ENCODE results near the gene SND1. TPM values are rescaled to one million over a fixed set of nuclear protein-coding genes. Genes with fewer than 3 reads are reported as not detected.

Gene SND1
- total RNA-seq, 1 experiment from 2014 or later, result 147 TPM

- Histone ChIP-seq H3K36me3 (no peaks in the 10 kb centered on the region; the same call in 1 of the 2 replicates), H3K4me1 (no peaks in the 10 kb centered on the region), H3K9me3 (replicated peaks) (no peaks in the 10 kb centered on the region), H3K27ac (no peak overlapping the region), H3K4me3 (no peak overlapping the region), H3K27me3 (no peaks in the 10 kb centered on the region)
- DNase-seq, result no peak
Observed at GRCh38 chr7:127920787-127921438, 268.9 kb downstream of the SND1 start.

- Histone ChIP-seq H3K27me3 (no peaks in the 10 kb centered on the region), H3K4me3 (no peak overlapping the region), H3K27ac (no peak overlapping the region), H3K9me3 (replicated peaks) (no peaks in the 10 kb centered on the region), H3K4me1 (no peaks in the 10 kb centered on the region), H3K36me3 (no peaks in the 10 kb centered on the region; the same call in 1 of the 2 replicates)
- no peak for DNase-seq
Observed at GRCh38 chr7:127922656-127923055, 270.7 kb downstream of the SND1 start.

- DNase-seq, result no peak
- Histone ChIP-seq H3K9me3 (replicated peaks) (no peaks in the 10 kb centered on the region), H3K27me3 (no peaks in the 10 kb centered on the region), H3K27ac (no peak overlapping the region), H3K4me3 (no peak overlapping the region), H3K36me3 (no peaks in the 10 kb centered on the region; the same call in none of the 2 replicates), H3K4me1 (no peaks in the 10 kb centered on the region)
Observed at GRCh38 chr7:127924874-127925273, 272.9 kb downstream of the SND1 start.

GRCh38 chr7:127927348-127927696 lies 275.3 kb downstream of the SND1 start:
- no peak overlapping the region for H3K4me3 ChIP-seq
- H3K27me3 ChIP-seq, result no peaks in the 10 kb centered on the region
- H3K27ac ChIP-seq, result no peak overlapping the region
- peaks cover 14% of the 10 kb centered on the region for H3K36me3 ChIP-seq
- H3K9me3 ChIP-seq (replicated peaks), result no peaks in the 10 kb centered on the region
- no peaks in the 10 kb centered on the region for H3K4me1 ChIP-seq
- DNase-seq, result no peak

- H3K27me3 ChIP-seq, result no peaks in the 10 kb centered on the region
- no peak overlapping the region for H3K4me3 ChIP-seq
- no peaks in the 10 kb centered on the region for H3K9me3 ChIP-seq (replicated peaks)
- peaks cover 17% of the 10 kb centered on the region for H3K36me3 ChIP-seq
- no peak for DNase-seq
- no peaks in the 10 kb centered on the region for H3K4me1 ChIP-seq
- no peak overlapping the region for H3K27ac ChIP-seq
Observed at GRCh38 chr7:127928222-127928621, 276.2 kb downstream of the SND1 start.

- no peaks in the 10 kb centered on the region for H3K27me3 ChIP-seq
- no peak for DNase-seq
- no peak overlapping the region for H3K27ac ChIP-seq
Observed at GRCh38 chr7:127928852-127929251, 276.9 kb downstream of the SND1 start.

GRCh38 chr7:127930341-127931328 lies 278.6 kb downstream of the SND1 start:
- peaks cover 17% of the 10 kb centered on the region for H3K36me3 ChIP-seq
- no peak overlapping the region for H3K4me3 ChIP-seq
- no peaks in the 10 kb centered on the region for H3K4me1 ChIP-seq
- no peaks in the 10 kb centered on the region for H3K9me3 ChIP-seq (replicated peaks)
- H3K27ac ChIP-seq, result no peak overlapping the region
- H3K27me3 ChIP-seq, result no peaks in the 10 kb centered on the region
- no peak for DNase-seq

More at GRCh38 chr7:127928852-127929251, 276.9 kb downstream of the SND1 start:
- Histone ChIP-seq H3K4me3 (no peak overlapping the region), H3K36me3 (peaks cover 17% of the 10 kb centered on the region), H3K4me1 (no peaks in the 10 kb centered on the region), H3K9me3 (replicated peaks) (no peaks in the 10 kb centered on the region)

GRCh38 chr7:127932076-127932475 lies 280.1 kb downstream of the SND1 start:
- H3K36me3 ChIP-seq, result peaks cover 17% of the 10 kb centered on the region
- no peaks in the 10 kb centered on the region for H3K27me3 ChIP-seq
- H3K27ac ChIP-seq, result no peak overlapping the region
- no peaks in the 10 kb centered on the region for H3K9me3 ChIP-seq (replicated peaks)
- H3K4me3 ChIP-seq, result no peak overlapping the region
- no peaks in the 10 kb centered on the region for H3K4me1 ChIP-seq
- no peak for DNase-seq

- DNase-seq, result no peak
- Histone ChIP-seq H3K9me3 (replicated peaks) (no peaks in the 10 kb centered on the region), H3K27ac (no peak overlapping the region), H3K27me3 (no peaks in the 10 kb centered on the region), H3K4me3 (no peak overlapping the region), H3K4me1 (no peaks in the 10 kb centered on the region), H3K36me3 (peaks cover 17% of the 10 kb centered on the region)
Observed at GRCh38 chr7:127932496-127932895, 280.5 kb downstream of the SND1 start.

GRCh38 chr7:127933146-127933545 lies 281.2 kb downstream of the SND1 start:
- Histone ChIP-seq H3K27me3 (no peaks in the 10 kb centered on the region), H3K36me3 (peaks cover 17% of the 10 kb centered on the region), H3K27ac (no peak overlapping the region), H3K4me1 (peaks cover 6% of the 10 kb centered on the region), H3K9me3 (replicated peaks) (no peaks in the 10 kb centered on the region), H3K4me3 (no peak overlapping the region)
- no peak for DNase-seq

- no peaks in the 10 kb centered on the region for H3K9me3 ChIP-seq (replicated peaks)
- H3K27me3 ChIP-seq, result no peaks in the 10 kb centered on the region
- DNase-seq, result no peak
- H3K4me1 ChIP-seq, result peaks cover 21% of the 10 kb centered on the region
- H3K27ac ChIP-seq, result no peak overlapping the region
- peaks cover 17% of the 10 kb centered on the region for H3K36me3 ChIP-seq
- H3K4me3 ChIP-seq, result no peak overlapping the region
Observed at GRCh38 chr7:127934711-127935110, 282.7 kb downstream of the SND1 start.

GRCh38 chr7:127935847-127936376 lies 283.9 kb downstream of the SND1 start:
- Histone ChIP-seq H3K4me3 (no peak overlapping the region), H3K27ac (no peak overlapping the region), H3K36me3 (peaks cover 9% of the 10 kb centered on the region), H3K27me3 (no peaks in the 10 kb centered on the region), H3K4me1 (peaks cover 33% of the 10 kb centered on the region), H3K9me3 (replicated peaks) (no peaks in the 10 kb centered on the region)
- no peak for DNase-seq

- no peak for DNase-seq
- Histone ChIP-seq H3K9me3 (replicated peaks) (no peaks in the 10 kb centered on the region), H3K36me3 (0 out of 2 replicates have a peak, but pooled peaks cover 3% of the 10 kb centered on the region), H3K4me3 (no peak overlapping the region), H3K27me3 (no peaks in the 10 kb centered on the region), H3K4me1 (peaks cover 36% of the 10 kb centered on the region), H3K27ac (no peak overlapping the region)
Observed at GRCh38 chr7:127937066-127937680, 285.2 kb downstream of the SND1 start.

- Histone ChIP-seq H3K4me3 (no peak overlapping the region), H3K4me1 (peaks cover 39% of the 10 kb centered on the region), H3K9me3 (replicated peaks) (no peaks in the 10 kb centered on the region), H3K27ac (peak overlapping the region; percentile 49), H3K36me3 (0 out of 2 replicates have a peak, but pooled peaks cover 3% of the 10 kb centered on the region), H3K27me3 (no peaks in the 10 kb centered on the region)
- peak; percentile 44 to 59 for DNase-seq
Observed at GRCh38 chr7:127938588-127938987, 286.6 kb downstream of the SND1 start.
